Measurements from ENCODE around the gene SERPINA6.
"Not testable (repeated sequence)": the region's sequence is repeated elsewhere in the genome, so short reads cannot be mapped to it uniquely, and the experiment has no call there.

Gene SERPINA6, protein sequence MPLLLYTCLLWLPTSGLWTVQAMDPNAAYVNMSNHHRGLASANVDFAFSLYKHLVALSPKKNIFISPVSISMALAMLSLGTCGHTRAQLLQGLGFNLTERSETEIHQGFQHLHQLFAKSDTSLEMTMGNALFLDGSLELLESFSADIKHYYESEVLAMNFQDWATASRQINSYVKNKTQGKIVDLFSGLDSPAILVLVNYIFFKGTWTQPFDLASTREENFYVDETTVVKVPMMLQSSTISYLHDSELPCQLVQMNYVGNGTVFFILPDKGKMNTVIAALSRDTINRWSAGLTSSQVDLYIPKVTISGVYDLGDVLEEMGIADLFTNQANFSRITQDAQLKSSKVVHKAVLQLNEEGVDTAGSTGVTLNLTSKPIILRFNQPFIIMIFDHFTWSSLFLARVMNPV

DNA sequence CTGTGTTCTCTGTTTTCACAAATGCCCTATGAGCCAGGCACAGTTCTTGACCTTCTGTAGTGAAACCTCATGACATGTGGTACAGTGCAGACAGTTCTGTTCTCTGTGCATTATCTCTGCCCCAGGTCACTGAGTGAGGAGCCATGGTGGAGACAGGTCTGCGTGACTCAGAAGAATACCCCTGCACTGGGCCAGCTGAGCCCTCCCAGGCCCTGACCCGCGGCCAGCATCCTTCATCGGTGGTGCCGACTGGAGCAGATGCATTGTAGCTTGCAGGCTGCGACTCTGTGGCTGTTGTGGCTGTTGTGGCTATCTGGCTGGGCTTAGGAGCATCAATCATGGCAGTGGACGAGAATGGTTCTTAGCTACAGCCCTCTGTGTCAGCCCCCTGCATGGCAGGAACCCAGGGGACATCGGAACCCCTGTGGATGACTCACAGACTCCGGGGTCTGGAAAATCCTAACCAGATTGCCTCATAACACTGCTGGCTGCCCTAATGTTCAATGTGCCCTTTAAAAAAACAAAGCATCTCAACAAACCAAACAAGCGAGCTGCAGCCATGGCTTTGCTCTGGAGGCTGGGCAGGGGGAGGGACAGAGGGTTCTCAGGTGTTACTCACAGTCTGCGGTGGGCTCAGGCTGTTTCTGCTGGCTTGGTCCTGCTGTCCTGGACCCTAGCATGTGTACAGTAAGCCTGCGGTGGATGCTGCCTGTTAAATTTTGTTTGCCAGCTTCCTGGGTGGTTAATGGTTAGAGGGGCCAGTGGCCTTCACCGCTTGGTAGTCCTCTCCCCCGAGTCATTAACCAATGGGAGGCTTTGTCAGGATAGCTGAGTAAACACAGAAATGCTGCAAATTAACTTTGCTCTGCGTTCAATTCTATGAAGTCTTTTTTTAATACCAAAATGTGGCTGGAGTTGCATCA lies at the start of gene SERPINA6:
TSS of gene SERPINA6 (minus strand) at position 689 of the 923 bp plus-strand sequence. CDS start 8,688 bp downstream, outside the sequence.
- ATAC-seq (peak; percentile 23), DNase-seq (no peak)

DNA sequence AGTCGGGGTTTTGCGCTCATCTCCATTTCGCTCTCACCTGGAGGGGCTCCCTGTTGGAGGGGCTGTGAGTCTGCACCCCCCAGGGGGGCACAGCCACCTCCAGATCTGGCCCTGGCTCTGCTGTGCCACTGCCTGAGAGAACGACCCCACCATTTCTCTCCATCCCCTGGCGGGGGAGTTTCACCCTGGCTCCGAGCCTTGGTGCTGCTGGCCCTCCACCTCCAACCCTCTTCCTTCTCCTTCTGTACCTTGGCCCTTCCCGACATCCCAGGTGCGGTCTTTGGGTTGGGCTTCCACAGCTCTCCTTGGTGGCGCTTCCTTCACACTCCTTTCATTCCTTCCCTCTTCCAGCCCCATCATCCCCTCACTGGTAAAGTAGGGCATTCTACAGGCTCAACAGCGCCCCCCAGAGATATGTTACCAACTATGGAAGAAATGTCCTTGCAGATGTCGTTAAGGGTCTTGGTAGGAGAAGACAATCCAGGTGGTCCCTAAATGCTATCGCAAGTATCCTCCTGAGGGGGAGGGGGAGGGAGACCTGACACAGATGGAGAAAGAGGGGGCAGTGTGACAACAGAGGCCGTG lies 49.0 kb upstream of the SERPINA6 start:
- DNase-seq (no peak), ATAC-seq (no peak)

- ATAC-seq: no peak
- DNase-seq: no peak
Measured at GRCh38 chr14:94370524-94370910, 47.4 kb upstream of the SERPINA6 start.

GRCh38 chr14:94369766-94370523 lies 46.8 kb upstream of the SERPINA6 start:
- ATAC-seq, DNase-seq: not testable (repeated sequence)

GRCh38 chr14:94368956-94369355 lies 45.8 kb upstream of the SERPINA6 start:
- no peak for ATAC-seq

GRCh38 chr14:94368243-94368590 lies 45.1 kb upstream of the SERPINA6 start:
- ATAC-seq (no peak), DNase-seq (no peak)

More at GRCh38 chr14:94368956-94369355, 45.8 kb upstream of the SERPINA6 start:
- DNase-seq: no peak

GRCh38 chr14:94367347-94368242 lies 44.5 kb upstream of the SERPINA6 start:
- DNase-seq: no peak
- no peak for ATAC-seq

- ATAC-seq (no peak), DNase-seq (no peak)
Measured at GRCh38 chr14:94366146-94366915, 43.2 kb upstream of the SERPINA6 start, which contains the start of gene SERPINA2. Gene SERPINA2 (minus strand): TSS chr14:94366698.

DNA sequence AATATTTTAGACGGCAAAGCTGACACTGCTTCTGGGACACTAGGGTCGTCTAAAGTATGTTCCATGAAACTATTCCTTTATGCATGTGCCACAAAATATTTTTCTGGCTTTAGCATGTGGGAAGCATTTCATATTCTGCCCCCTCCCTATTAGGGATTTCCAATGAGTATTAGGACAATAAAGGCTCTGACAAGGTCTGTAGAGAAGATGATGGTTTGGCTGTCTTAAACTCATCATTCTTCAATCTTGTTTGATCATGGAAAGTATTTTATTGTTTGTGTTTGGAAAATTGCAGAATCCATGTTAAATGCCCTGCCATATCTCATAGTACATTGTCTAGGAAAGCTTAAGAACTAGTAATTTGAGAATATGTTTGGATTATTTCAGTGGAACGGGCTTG lies 42.5 kb upstream of the SERPINA6 start:
- DNase-seq (no peak), ATAC-seq (no peak)

DNA sequence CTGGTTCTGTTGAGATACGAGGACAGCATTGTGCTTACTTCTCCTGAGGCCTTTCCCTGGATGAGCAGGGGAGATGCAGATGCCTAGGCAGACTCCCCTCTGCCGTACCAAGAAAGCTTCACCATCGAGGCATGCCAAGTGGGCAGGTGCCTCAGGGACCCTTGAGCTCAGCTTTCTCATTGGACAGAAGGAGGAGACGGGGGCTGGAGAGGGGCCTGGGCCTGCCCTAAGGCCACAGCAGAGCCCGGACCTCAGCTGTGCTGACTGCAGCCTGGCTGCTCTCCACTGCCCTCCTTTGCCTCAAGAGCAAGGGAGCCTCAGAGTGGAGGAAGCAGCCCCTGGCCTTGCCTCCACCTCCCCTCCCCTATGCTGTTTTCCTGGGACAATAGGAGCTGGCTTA lies 41.8 kb upstream of the SERPINA6 start:
- ATAC-seq (no peak), DNase-seq (no peak)

DNA sequence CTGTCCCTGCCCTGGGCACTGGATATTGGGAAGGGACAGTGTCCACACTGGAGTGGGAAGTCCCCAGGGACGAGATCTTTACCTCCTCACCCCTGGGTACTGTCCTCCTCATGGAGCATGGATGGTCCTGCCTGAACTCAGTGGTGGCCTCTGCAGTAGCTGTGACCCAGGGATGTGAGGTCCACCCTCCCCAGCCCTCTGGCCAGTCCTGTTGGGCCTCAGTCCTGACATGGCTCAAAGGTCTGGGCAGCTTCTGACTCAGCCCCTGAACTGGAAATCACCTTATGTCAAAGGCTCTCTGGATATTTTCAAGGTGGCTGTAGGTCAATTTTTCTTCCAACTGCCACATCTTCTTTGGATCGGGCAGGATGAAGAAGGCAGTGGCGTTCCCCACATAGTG lies 40.9 kb upstream of the SERPINA6 start:
- ATAC-seq: no peak
- DNase-seq: no peak

- no peak for DNase-seq
- no peak for ATAC-seq
Measured at GRCh38 chr14:94363151-94363624, 40.1 kb upstream of the SERPINA6 start.

DNA sequence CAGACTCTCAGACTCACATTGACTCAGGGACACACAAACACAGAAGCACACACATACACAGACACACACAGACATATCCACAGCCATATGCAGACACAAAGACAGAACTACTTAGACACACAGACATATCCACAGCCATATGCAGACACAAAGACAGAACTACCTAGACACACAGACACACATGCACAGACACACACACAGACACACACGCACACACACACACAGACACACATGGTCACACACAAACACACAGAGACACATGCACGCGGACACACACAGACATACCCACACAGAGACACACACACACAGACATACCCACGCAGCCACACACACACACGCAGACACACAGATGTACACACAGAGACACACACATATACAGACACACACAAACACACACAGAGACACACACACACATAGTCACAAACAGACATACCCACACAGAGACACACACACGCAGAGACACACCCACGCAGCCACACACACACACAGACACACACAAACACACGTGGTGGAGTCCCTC lies 39.5 kb upstream of the SERPINA6 start:
- ATAC-seq: no peak
- DNase-seq: no peak

DNA sequence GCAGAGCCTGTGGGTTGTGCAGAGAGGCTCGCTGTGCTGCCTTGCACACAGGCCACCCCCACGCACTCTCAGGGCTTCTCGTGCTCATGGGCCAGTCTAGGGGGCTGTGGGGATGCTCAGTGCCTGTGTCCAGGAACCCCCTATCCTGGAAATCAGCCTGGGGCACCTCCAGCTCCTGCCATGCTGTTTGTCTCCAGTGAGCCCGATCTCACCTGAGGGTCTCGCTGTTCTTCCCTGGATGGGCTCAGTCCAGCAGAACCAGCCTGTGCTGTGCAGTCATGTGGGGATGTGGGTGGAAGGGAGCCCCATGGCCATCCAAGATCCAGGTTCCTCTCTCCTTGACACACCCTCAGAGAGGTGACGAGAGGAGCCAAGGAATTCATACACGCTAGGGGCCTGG lies 38.5 kb upstream of the SERPINA6 start:
- DNase-seq (no peak), ATAC-seq (no peak)

- DNase-seq (no peak), ATAC-seq (no peak)
Measured at GRCh38 chr14:94360945-94361565, 37.9 kb upstream of the SERPINA6 start.

DNA sequence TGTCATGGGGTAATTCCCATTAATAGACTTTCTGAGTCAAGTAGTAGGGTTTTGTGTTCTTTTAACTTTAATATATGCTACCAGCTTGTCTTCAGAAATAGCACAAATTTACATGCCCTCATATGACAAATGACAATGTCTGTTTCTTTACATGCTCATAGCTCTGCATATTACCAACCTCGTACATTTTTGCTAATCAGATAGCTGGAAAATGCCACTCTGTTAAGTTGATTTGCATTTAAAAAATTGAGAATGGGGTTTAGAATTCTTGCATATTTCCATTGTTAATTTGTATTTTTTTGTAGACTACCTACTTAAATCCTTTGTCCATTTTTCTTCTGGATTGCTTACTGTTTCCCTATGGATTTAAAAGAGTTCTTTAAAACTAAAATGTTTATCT lies 34.0 kb upstream of the SERPINA6 start:
- ATAC-seq: no peak
- DNase-seq: no peak

- ATAC-seq (no peak), DNase-seq (no peak)
Measured at GRCh38 chr14:94356379-94357056, 33.4 kb upstream of the SERPINA6 start.

GRCh38 chr14:94355191-94355794 lies 32.2 kb upstream of the SERPINA6 start:
- DNase-seq (no peak), ATAC-seq (no peak)
